Measurements from ENCODE around the gene RUNX2. TPM values are rescaled to one million over a fixed set of nuclear protein-coding genes. Genes with fewer than 3 reads are reported as not detected.

Gene RUNX2
- total and polyA plus RNA-seq, 2 of the 8 experiments (the other 6 are each of a cell fraction or from before 2014, with no cell fraction given): 0.26 to 1.2 TPM

- TF ChIP-seq HDAC2 (IDR thresholded peaks at IDR 0.05; ENCODE audit: borderline replicate concordance in 1 of 2, low read depth in 2 of 2, low read length in 2 of 2): no peak
- no peak for TF ChIP-seq KDM5A (IDR thresholded peaks at IDR 0.05; ENCODE audit: low read length)
Measured at GRCh38 chr6:45574014-45574461, 245.9 kb downstream of the RUNX2 start (continued).

All from H1 (cell line).